Tibial nerve (tissue), 4 donors: ENCODE results near the gene DBH.

Experiments
- EP300 ChIP-seq, 2 donors: sonication (generic); formaldehyde crosslinking; IDR thresholded peaks; one replicate each; pipeline ENCODE4 v1.6.1; 2017; ENCODE audit warnings: antibody characterized with exemption in 2 of 2, mild to moderate bottlenecking in 1 of 2
- POLR2A ChIP-seq, 2 donors: fragments of 450-650 bp; IDR thresholded peaks; one replicate each; pipeline ENCODE4 v1.6.1; 2017; ENCODE audit warnings: antibody characterized with exemption in 2 of 2, mild to moderate bottlenecking in 2 of 2, moderate library complexity in 2 of 2
- TF ChIP-seq, protein P1 (sequence below), 5 experiments: fragments of 200-600 bp in 3 of 5; fragments of 450-650 bp in 2 of 5; sonication (generic) in 3 of 5; IDR thresholded peaks; one replicate each; pipeline ENCODE4 v1.5.1; 2016 to 2019; ENCODE audit warnings: antibody characterized with exemption in 5 of 5, mild to moderate bottlenecking in 3 of 5, moderate library complexity in 2 of 5

DNA sequence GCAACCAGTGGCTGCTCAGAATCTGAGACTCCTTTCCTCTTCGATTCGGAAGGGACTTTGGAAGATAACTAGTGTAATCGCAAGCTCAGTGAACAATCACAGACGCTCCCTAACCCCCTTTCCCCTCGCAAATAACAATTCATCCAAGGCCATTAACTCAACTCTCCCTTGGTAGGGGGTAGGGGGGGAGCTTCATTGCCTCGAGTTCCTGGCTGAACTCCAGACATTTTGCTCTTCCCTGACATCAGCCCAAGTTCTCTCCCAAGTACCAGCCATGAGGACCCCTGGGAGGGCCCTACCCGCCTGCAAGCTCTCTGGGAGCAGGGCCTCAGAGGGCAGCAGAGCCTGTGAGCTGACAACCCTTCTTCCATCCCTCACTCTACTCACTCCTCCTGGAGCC lies 35.4 kb upstream of the DBH start:
- TF ChIP-seq, protein P1, sequence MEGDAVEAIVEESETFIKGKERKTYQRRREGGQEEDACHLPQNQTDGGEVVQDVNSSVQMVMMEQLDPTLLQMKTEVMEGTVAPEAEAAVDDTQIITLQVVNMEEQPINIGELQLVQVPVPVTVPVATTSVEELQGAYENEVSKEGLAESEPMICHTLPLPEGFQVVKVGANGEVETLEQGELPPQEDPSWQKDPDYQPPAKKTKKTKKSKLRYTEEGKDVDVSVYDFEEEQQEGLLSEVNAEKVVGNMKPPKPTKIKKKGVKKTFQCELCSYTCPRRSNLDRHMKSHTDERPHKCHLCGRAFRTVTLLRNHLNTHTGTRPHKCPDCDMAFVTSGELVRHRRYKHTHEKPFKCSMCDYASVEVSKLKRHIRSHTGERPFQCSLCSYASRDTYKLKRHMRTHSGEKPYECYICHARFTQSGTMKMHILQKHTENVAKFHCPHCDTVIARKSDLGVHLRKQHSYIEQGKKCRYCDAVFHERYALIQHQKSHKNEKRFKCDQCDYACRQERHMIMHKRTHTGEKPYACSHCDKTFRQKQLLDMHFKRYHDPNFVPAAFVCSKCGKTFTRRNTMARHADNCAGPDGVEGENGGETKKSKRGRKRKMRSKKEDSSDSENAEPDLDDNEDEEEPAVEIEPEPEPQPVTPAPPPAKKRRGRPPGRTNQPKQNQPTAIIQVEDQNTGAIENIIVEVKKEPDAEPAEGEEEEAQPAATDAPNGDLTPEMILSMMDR (IDR thresholded peaks at IDR 0.05) = no peak
- no peak for TF ChIP-seq EP300 (IDR thresholded peaks at IDR 0.05)
- no peak for TF ChIP-seq POLR2A (IDR thresholded peaks at IDR 0.05)
